Loucy (cell line): Measurements from ENCODE around the gene PANK3.

Experiments
- H2AFZ ChIP-seq: fragments of 200-600 bp; sonication (generic); 2 replicates; pipeline ENCODE4 v1.6.0; 2016; ENCODE audit warnings: antibody characterized with exemption, mild to moderate bottlenecking, low read length, moderate library complexity
- H3F3A ChIP-seq: fragments of 200-600 bp; 2 replicates; pipeline ENCODE4 v1.6.0; 2016; ENCODE audit warnings: antibody characterized with exemption, low read depth, mild to moderate bottlenecking
- H3K27me3 ChIP-seq: fragments of 200-600 bp; sonication (generic); 2 replicates; pipeline ENCODE4 v1.6.1; 2014; ENCODE audit warnings: low read length, mild to moderate bottlenecking; ENCODE audit not compliant: insufficient read depth, poor library complexity, severe bottlenecking
- H3K36me3 ChIP-seq: fragments of 200-600 bp; sonication (generic); 2 replicates; pipeline ENCODE4 v1.6.1; 2016; ENCODE audit warnings: low read length; ENCODE audit not compliant: insufficient read depth
- H3K4me1 ChIP-seq: fragments of 200-600 bp; sonication (generic); 2 replicates; pipeline ENCODE4 v1.5.1; 2014; ENCODE audit warnings: low read length, mild to moderate bottlenecking; ENCODE audit not compliant: insufficient read depth, poor library complexity, severe bottlenecking
- H3K4me2 ChIP-seq: fragments of 200-600 bp; sonication (generic); 2 replicates; pipeline ENCODE4 v1.6.0; 2014; ENCODE audit warnings: antibody characterized with exemption, low read length, low read depth, mild to moderate bottlenecking; ENCODE audit not compliant: poor library complexity, severe bottlenecking
- H3K4me3 ChIP-seq: fragments of 200-600 bp; sonication (generic); 2 replicates; pipeline ENCODE4 v1.5.1; 2014; ENCODE audit warnings: low read length, mild to moderate bottlenecking, mixed read lengths; ENCODE audit not compliant: poor library complexity, severe bottlenecking
- H3K79me2 ChIP-seq: fragments of 200-600 bp; sonication (generic); 2 replicates; pipeline ENCODE4 v1.6.1; 2014; ENCODE audit warnings: low read length; ENCODE audit not compliant: insufficient read depth
- H3K9ac ChIP-seq: fragments of 200-600 bp; sonication (generic); 2 replicates; pipeline ENCODE4 v1.6.0; 2014; ENCODE audit warnings: mild to moderate bottlenecking, low read depth, low read length, moderate library complexity; ENCODE audit not compliant: poor library complexity, severe bottlenecking
- H3K9me2 ChIP-seq: fragments of 200-600 bp; sonication (generic); replicated peaks from 2 replicates; pipeline ENCODE4 v1.6.1; 2016; ENCODE audit warnings: low read depth, low read length, mixed read lengths
- H3K9me3 ChIP-seq: fragments of 200-600 bp; sonication (generic); 2 replicates; pipeline ENCODE4 v1.6.1; 2014; ENCODE audit warnings: mild to moderate bottlenecking, antibody characterized with exemption, low read length, low read depth; ENCODE audit not compliant: insufficient read depth
- H4K20me1 ChIP-seq: fragments of 200-600 bp; sonication (generic); 2 replicates; pipeline ENCODE4 v1.6.0; 2014; ENCODE audit warnings: antibody characterized with exemption, low read length, mild to moderate bottlenecking; ENCODE audit not compliant: insufficient read depth, poor library complexity, severe bottlenecking
- CTCF ChIP-seq: fragments of 200-600 bp; sonication (generic); conservative IDR thresholded peaks from 2 replicates; pipeline ENCODE4 v1.5.1; 2014; ENCODE audit warnings: mild to moderate bottlenecking, antibody characterized with exemption, low read length
- EZH2phosphoT487 ChIP-seq: fragments of 200-600 bp; IDR thresholded peaks from 2 replicates; pipeline ENCODE4 v1.6.1; 2018; ENCODE audit warnings: antibody characterized with exemption, mild to moderate bottlenecking, moderate library complexity, borderline replicate concordance

PANK3 gene

GRCh38 chr5:168530621-168531150, 48.5 kb downstream of the PANK3 start:
- no peak overlapping the region for H3K9ac ChIP-seq
- H3K4me1 ChIP-seq = no peaks in the 10 kb centered on the region
- H3K9me3 ChIP-seq = no peaks in the 10 kb centered on the region
- no peaks in the 10 kb centered on the region for H3K79me2 ChIP-seq
- H3K36me3 ChIP-seq = no peaks in the 10 kb centered on the region
- TF ChIP-seq EZH2phosphoT487 (no peak), CTCF (no peak)
- H2AFZ ChIP-seq = no peak overlapping the region
- no peaks in the 10 kb centered on the region for H3F3A ChIP-seq
- H3K4me3 ChIP-seq = no peak overlapping the region
- no peak overlapping the region for H3K4me2 ChIP-seq
- no peaks in the 10 kb centered on the region for H3K27me3 ChIP-seq
- H4K20me1 ChIP-seq = no peaks in the 10 kb centered on the region
- no peaks in the 10 kb centered on the region for H3K9me2 ChIP-seq

GRCh38 chr5:168529374-168530234, 49.6 kb downstream of the PANK3 start:
- Histone ChIP-seq H3F3A (no peaks in the 10 kb centered on the region), H3K79me2 (no peaks in the 10 kb centered on the region), H3K4me2 (no peak overlapping the region), H3K4me3 (no peak overlapping the region), H3K36me3 (no peaks in the 10 kb centered on the region), H3K9me2 (no peaks in the 10 kb centered on the region), H3K9ac (no peak overlapping the region), H3K4me1 (no peaks in the 10 kb centered on the region), H3K27me3 (no peaks in the 10 kb centered on the region), H2AFZ (no peak overlapping the region), H3K9me3 (no peaks in the 10 kb centered on the region), H4K20me1 (no peaks in the 10 kb centered on the region)
- TF ChIP-seq CTCF = no peak
- TF ChIP-seq EZH2phosphoT487 = no peak

- Histone ChIP-seq H3K4me3 (no peak within 1 kb of the TSS), H3K9me3 (no peaks in the 10 kb centered on the region), H3K9ac (no peak within 1 kb of the TSS), H3K27me3 (no peaks in the 10 kb centered on the region), H3K4me1 (no peaks in the 10 kb centered on the region), H3K79me2 (no peaks in the 10 kb centered on the region), H3K4me2 (no peak within 1 kb of the TSS), H4K20me1 (no peaks in the 10 kb centered on the region), H3K9me2 (no peaks in the 10 kb centered on the region), H3F3A (no peaks in the 10 kb centered on the region), H2AFZ (no peak within 1 kb of the TSS), H3K36me3 (no peaks in the 10 kb centered on the region)
- no peak for TF ChIP-seq CTCF
- no peak for TF ChIP-seq EZH2phosphoT487
These were observed 50.4 kb downstream of the PANK3 start, which contains the start of gene FBLL1 for GRCh38 chr5:168528521-168529373. FBLL1 (plus strand) TSS chr5:168529305; CDS start chr5:168529505, 200 bp downstream.
